Activated T-helper 9 cell treated with anti-CD3 and anti-CD28 coated beads, Interleukin-2, amount 50 U/mL, for 16 hours (primary cell): ENCODE measurements around the gene OSGIN1.

Experiments
- DNase-seq: peaks from one replicate; pipeline ENCODE4 v3.0.0-alpha.2; 2020; ENCODE audit warnings: low read depth

OSGIN1 gene

DNA sequence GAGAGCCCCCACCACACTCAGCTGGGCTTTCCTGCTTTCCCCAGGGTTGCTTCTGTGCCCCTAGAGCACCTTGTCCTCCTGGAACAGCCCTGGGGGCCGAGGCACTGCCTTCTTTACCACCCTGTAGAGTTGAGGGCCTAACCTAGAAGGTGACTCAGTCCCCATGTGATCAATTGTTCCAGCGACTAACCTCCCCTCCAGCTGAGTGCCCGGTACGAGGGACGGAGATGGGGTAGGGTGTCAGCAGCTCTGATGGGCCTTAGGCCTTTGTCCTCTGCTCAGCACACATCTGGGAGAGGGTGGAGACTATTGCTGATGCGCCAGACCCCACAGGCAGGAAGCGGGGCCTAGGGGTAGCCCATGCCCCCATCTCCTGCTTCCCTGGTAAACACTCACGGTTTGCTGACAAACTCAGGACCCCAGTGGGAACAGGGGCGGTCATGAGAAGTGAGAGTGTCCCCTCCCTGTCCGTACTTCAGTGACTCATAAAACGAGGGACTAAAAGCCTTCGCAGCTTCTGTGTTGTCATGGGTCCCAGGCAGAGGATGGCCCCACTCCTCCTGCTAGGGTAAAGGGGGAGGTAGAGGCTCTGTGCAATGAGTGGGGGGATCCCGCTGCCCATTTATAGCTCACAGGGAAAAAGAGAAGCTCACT lies 48.1 kb downstream of the OSGIN1 start:
- DNase-seq, result no peak

DNA sequence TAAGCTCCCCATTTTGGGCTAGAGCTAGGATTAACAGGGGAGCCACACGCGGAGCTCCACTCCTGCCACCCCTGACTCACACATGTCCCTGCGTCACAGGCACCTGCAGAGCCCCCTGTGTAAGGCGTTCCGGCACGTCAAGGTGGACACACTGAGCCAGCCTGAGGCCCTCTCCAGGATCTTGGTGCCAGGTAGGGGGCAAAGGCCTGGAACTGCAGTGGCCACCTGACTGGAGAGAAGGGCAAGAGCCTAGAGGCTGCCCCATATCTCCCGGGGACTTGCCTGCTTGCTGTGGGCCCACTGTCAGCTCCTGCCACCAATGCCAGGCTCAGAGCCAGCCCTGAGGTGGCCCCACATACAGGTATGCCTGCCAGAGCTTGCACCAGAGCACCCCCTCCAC lies 48.7 kb downstream of the OSGIN1 start:
- DNase-seq, result no peak

DNA sequence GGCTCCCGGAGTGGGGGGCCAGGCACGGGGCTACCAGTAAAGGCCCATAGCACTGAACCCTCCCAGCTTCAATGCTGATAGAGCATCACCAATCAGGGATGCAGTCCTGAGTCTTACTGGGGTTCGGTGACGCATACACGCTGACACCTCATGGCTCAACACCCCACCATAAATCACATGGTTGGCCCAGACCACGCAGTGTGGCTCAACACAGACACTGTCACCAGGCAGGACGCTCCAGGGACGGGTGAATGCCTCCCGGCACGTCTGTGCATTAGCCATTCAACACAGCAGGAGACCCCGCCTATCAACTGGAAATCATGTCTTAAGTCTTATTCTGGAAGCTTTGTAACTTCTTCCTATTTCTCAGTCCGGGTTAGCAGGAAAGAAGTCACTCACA lies 50.0 kb downstream of the OSGIN1 start:
- no peak for DNase-seq

DNA sequence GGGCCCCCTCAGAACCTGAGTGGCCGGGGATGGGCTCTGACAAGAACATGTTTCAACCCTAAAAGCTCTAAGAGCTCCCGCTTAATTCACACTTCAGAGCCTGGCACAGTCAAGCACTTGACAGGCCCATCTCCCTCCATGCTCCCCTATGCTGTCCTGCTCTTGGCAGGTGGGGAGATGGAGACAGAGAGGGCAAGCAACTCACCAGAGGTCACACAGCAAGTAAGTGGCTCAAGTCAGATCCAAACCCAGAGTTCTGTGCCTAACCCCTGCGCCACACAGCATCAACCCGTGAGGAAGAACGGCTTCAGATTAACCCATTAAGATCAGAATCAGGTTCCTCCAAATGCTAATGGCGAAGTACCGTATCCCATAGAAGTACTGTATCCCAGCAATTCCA lies 51.4 kb downstream of the OSGIN1 start:
- DNase-seq, result no peak

DNA sequence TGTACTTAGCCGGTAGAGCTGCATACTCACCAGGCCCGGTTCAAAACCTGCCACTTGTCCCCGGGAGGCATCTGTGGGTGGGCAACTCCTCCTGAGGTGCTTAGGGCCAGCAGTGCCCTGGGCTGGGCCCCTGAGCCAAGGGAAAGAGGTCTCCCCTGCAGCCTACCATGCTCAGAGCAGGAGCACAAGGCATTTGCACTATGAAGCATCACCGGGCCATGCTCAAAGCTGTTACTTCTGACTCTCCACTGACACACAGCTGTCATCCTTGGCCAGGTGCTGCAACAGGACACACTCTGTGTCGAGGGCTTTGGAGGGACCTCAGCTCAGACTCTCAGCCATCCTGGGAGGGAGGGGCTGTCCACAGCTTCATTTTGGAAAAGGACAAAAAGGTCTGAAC lies 52.4 kb downstream of the OSGIN1 start:
- DNase-seq, result no peak

DNA sequence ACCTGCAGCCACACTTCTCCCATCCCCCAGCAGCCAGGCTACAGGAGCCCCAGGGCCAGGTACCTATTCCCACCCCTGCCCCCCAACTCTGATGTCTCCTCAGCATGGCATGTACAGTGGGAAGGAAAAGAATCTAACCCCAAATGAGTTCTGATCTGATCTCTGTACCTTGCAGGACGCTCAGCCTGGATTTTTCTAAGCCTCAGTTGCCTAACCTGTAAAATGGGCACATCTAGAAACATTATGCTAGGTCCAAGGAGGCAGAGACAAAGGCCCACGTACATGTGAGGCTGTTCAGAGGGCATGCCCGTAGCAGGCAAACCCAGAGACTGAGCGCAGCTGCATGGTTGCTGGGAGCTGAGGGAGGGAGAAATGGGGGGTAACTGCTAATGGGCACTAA lies 54.5 kb downstream of the OSGIN1 start:
- DNase-seq, result no peak

DNA sequence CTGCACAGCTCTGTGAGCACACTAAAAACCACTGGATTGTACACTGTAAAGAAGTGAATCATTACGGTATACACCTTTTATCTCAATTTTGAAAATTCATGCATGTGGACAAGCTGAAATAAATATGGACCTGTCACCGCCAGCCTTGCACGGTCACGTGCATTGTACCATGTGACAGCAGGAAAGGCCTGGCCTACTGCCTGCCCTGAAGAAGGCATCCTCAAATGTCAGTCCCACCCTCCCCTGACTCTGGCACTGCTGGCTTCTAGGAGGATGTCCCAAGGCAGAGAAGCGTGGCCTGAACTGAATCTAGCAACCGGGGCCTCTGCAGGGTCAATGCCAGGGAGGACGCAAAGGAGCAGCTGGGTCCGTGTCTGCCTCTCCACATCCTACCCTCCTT lies 54.9 kb downstream of the OSGIN1 start:
- DNase-seq, result no peak

DNA sequence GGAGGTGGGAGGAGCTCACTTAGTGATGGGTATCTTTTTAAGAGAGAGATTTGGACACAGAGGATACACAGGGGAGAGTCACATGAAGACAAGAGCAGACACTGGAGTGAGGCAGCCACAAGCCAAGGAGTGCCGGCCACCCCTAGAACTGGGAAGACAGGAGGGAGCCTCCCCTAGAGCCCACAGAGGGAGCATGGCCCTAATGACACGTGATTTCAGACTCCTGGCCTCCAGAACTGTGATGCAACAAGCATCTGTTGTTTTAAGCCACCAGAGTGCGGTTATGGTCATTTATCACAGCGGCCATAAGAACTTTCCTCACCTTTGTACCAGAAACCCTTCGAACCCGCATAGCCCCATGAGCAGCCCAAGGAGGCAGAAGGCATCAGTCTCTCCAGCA lies 56.2 kb downstream of the OSGIN1 start:
- DNase-seq, result no peak

DNA sequence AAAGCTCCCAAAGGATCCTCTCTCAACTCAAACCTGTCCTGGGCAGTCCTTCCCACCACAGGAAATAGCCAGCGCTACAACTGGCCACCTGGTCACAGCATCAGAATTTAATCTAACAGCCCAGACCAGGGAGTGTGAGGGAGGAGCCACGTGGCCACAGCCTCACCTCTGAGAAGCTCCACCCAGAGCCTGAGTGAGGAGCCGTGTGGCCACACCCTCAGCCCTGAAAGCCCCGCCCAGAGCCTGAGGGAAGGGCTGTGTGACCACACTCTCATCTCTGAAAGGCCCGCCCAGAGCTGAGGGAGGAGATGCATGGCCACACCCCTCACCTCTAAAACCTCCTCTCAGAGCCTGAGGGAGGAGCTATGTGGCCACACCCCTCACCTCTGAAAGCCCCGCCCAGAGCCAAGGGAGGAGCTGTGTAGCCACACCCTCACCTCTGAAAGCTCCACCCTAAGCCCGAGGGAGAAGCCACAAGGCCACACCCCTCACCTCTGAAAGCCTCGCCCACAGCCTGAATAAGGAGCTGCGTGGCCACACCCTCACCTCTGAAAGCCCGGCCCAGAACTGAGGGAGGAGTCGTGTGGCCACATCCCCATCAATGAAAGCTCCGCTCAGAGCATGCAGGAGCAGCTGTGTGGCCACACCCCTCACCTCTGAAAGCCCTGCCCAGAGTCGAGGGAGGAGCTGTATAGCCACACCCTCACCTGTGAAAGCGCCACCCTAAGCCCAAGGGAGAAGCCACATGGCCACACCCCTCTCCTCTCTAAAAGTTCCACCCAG lies 60.9 kb downstream of the OSGIN1 start:
- DNase-seq, result peak; percentile 7

DNA sequence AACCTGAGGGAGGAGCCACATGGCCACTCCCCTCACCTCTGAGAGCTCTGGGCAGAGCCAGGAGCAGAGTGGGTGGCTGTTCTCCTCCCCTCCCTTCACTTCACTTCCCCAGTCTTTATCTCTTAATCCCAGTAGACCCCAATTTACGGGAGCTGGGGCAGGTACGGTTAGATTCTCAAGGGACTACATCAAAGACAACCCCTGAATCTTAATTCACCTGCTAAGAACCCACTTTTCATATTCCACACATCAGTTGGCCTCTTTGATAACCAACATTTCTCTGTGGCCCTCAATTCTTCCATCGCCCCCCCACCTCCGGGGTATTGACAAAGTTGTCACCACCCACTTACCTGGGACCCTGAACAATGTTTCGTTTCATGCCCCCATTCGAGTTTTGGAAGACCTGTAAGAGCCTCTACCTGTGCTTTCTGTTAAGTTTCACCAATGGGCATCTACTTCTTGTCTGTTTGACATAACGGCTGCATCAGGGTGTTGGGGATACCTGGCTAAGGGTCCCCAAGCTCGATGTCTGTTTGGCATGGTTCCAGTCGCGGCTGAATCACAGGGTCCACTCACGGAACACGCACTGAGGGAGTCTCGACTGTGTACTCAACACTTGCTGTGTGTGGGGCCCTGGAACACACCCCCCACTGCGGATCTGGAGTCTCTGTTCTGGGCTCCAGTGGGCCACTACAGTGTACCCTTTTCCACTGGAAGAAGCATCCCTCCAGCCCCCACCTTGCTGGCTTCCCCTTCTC lies 61.7 kb downstream of the OSGIN1 start:
- no peak for DNase-seq

DNA sequence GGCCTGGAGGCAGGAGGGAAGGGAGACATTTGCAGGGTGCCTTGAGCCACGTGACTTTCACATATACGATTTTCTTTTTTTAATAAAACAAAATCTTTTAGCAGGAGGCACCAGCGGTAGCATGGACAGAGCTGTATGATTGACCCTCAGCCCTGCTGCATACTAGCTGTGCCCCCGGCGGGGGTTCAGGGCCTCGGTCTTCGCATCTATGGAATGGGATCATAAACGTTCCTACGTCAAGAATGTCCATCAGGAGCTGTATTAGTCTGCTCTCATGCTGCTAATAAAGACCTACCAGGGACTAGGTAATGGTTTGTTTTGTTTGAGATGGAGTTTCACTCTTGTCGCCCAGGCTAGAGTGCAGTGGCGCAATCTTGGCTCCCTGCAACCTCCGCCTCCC lies 62.4 kb downstream of the OSGIN1 start:
- DNase-seq, result no peak
